Measurements from ENCODE around the gene PC.

The PC gene

GRCh38 chr11:66853242-66854229, 104.6 kb downstream of the PC start:
- no peak for DNase-seq (ENCODE audit: low spot score)

GRCh38 chr11:66852466-66853241, 105.5 kb downstream of the PC start:
- no peak for DNase-seq (ENCODE audit: low spot score)

- DNase-seq (ENCODE audit: low spot score): no peak
Measured at GRCh38 chr11:66851698-66852465, 106.3 kb downstream of the PC start.

GRCh38 chr11:66851239-66851596, 107.0 kb downstream of the PC start:
- DNase-seq (ENCODE audit: low spot score): no peak

- no peak for DNase-seq (ENCODE audit: low spot score)
Measured at GRCh38 chr11:66850588-66851238, 107.5 kb downstream of the PC start.

GRCh38 chr11:66850235-66850587, 108.0 kb downstream of the PC start:
- no peak for DNase-seq (ENCODE audit: low spot score)

GRCh38 chr11:66849501-66850234, 108.5 kb downstream of the PC start:
- no peak for DNase-seq (ENCODE audit: low spot score)

GRCh38 chr11:66848671-66849500, 109.3 kb downstream of the PC start:
- no peak for DNase-seq (ENCODE audit: low spot score)

GRCh38 chr11:66847461-66848232, 110.5 kb downstream of the PC start:
- no peak for DNase-seq (ENCODE audit: low spot score)

- no peak for DNase-seq (ENCODE audit: low spot score)
Measured at GRCh38 chr11:66846671-66847091, 111.5 kb downstream of the PC start.

- no peak for DNase-seq (ENCODE audit: low spot score)
Measured at GRCh38 chr11:66845876-66846212, 112.3 kb downstream of the PC start.

GRCh38 chr11:66845143-66845875, 112.9 kb downstream of the PC start:
- DNase-seq (ENCODE audit: low spot score): no peak

- no peak for DNase-seq (ENCODE audit: low spot score)
Measured at GRCh38 chr11:66844496-66845142, 113.6 kb downstream of the PC start.

GRCh38 chr11:66843776-66844495, 114.2 kb downstream of the PC start:
- no peak for DNase-seq (ENCODE audit: low spot score)

- peak; percentile 91 for DNase-seq (ENCODE audit: low spot score)
Measured at GRCh38 chr11:66842896-66843775, 115.0 kb downstream of the PC start, which contains the start of gene RCE1. Gene RCE1 (plus strand): TSS chr11:66843441. CDS start chr11:66843456, 15 bp downstream.

GRCh38 chr11:66842501-66842895, 115.7 kb downstream of the PC start:
- no peak for DNase-seq (ENCODE audit: low spot score)

- DNase-seq (ENCODE audit: low spot score): no peak
Measured at GRCh38 chr11:66841861-66842260, 116.3 kb downstream of the PC start.
